Tibial artery (tissue), 4 donors: ENCODE measurements around the gene SLC13A3.

Experiments
- DNase-seq, 2 donors: peaks; one replicate each; pipeline ENCODE4 v3.0.0-alpha.2; 2019
- H3K27ac ChIP-seq, 2 donors: fragments of 200-600 bp; sonication (generic) in 1 of 2; 1 replicate in 1 of 2; 2 replicates in 1 of 2; pipeline ENCODE4 v1.5.1; 2018 to 2019; ENCODE audit warnings: mild to moderate bottlenecking in 1 of 2
- H3K27me3 ChIP-seq, 2 donors: fragments of 200-600 bp; sonication (generic) in 1 of 2; one replicate each; pipeline versions ENCODE4 v1.5.1 to v1.6.0; 2016 to 2019
- H3K36me3 ChIP-seq, 3 donors: fragments of 200-600 bp; sonication (generic) in 2 of 3; one replicate each; pipeline ENCODE4 v1.5.1; 2016 to 2019; ENCODE audit warnings: mild to moderate bottlenecking in 2 of 3
- H3K4me1 ChIP-seq, 4 donors: fragments of 200-600 bp; sonication (generic) in 2 of 4; 1 replicate in 3 of 4; 2 replicates in 1 of 4; pipeline ENCODE4 v1.5.1; 2016 to 2019
- H3K4me3 ChIP-seq, 2 donors: fragments of 200-600 bp; sonication (generic) in 1 of 2; 1 replicate in 1 of 2; 2 replicates in 1 of 2; pipeline ENCODE4 v1.5.1; 2018 to 2019; ENCODE audit warnings: mild to moderate bottlenecking in 2 of 2
- H3K9me3 ChIP-seq, 3 donors: fragments of 200-600 bp; sonication (generic) in 1 of 3; one replicate each; pipeline ENCODE4 v1.5.1; 2016 to 2019
- intact Hi-C: fragments of 100-400 bp; cut with DNase I; formaldehyde crosslinking; loops from one replicate; pipeline ENCODE4 v1.15.0; 2023; ENCODE audit warnings: low total_unique reads
- TF ChIP-seq, protein P1 (sequence below), 2 experiments: fragments of 200-600 bp in 1 of 2; fragments of 450-650 bp in 1 of 2; IDR thresholded peaks; one replicate each; pipeline ENCODE4 v1.5.1; 2017 to 2019; ENCODE audit warnings: antibody characterized with exemption in 2 of 2, mild to moderate bottlenecking in 1 of 2, moderate library complexity in 1 of 2

Gene SLC13A3

DNA sequence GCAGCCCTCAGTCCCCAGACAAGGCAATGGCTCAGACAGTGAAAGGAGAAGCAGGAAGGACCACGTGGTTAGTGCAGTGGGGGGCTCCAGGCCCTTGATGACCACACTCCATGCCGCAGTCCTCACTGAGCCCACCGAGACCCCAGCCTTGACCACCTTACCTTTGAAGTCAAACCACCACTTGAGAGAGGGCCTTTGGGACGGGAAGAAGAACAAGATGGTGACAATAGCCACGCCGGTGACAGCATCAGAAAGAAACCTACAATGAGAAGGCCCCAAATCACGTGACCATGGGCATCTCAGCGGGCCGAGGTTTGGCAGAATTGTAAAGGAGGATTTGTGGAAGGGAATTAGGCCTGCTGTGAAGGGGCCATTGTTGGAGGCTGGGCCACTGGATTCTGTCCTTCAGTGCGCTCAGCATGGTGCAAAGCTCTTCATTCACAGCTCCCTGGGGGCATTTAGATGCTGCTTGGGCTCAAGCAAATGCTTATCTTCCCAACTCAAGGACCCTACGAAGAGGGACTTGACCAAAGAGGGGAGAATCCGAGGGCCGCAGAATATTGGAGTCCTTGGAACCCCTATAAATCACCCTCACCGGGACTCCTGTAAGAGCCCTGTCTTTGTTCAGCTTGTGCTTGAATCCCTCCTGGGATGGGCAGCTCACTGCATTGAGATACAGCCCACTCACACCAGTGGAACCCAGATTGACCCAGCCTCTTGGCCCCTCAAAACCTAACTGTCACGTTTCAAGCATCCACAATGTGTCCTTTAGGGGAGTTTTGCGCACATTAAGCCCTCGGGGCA is 67.6 kb downstream of the SLC13A3 start:
- TF ChIP-seq, protein P1, sequence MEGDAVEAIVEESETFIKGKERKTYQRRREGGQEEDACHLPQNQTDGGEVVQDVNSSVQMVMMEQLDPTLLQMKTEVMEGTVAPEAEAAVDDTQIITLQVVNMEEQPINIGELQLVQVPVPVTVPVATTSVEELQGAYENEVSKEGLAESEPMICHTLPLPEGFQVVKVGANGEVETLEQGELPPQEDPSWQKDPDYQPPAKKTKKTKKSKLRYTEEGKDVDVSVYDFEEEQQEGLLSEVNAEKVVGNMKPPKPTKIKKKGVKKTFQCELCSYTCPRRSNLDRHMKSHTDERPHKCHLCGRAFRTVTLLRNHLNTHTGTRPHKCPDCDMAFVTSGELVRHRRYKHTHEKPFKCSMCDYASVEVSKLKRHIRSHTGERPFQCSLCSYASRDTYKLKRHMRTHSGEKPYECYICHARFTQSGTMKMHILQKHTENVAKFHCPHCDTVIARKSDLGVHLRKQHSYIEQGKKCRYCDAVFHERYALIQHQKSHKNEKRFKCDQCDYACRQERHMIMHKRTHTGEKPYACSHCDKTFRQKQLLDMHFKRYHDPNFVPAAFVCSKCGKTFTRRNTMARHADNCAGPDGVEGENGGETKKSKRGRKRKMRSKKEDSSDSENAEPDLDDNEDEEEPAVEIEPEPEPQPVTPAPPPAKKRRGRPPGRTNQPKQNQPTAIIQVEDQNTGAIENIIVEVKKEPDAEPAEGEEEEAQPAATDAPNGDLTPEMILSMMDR (IDR thresholded peaks at IDR 0.05), result no peak
- Histone ChIP-seq H3K4me1 (no peaks in the 10 kb centered on the region), H3K27ac (no peak overlapping the region), H3K27me3 (no peaks in the 10 kb centered on the region), H3K9me3 (no peaks in the 10 kb centered on the region), H3K4me3 (no peak overlapping the region), H3K36me3 (no peaks in the 10 kb centered on the region)
- intact Hi-C loops, result no loop called here
- no peak for DNase-seq

DNA sequence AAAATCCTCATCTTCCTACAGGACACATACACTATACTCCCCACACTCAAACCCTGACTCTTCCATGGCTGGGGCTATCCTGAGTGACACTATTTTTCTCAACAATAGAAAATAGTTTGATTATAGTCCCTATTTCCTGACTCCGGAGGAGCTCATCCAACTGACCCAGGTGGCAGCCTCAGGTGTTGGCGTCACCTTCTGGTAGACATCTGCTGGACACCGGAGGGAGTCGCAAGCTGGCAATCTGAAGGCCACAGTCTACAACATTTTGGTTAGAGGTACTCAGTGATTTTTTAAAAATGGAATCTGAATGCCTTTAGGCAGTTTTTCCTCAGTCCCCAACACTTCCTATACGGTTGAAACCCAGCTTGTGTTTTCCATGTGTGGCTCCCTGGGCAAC is 68.6 kb downstream of the SLC13A3 start:
- no peaks in the 10 kb centered on the region for H3K27me3 ChIP-seq
- H3K4me1 ChIP-seq, result no peaks in the 10 kb centered on the region
- intact Hi-C loops, result no loop called here
- no peak for DNase-seq
- TF ChIP-seq, protein P1 (IDR thresholded peaks at IDR 0.05), result no peak
- no peak overlapping the region for H3K27ac ChIP-seq
- no peaks in the 10 kb centered on the region for H3K9me3 ChIP-seq
- H3K4me3 ChIP-seq, result no peak overlapping the region
- H3K36me3 ChIP-seq, result no peaks in the 10 kb centered on the region

DNA sequence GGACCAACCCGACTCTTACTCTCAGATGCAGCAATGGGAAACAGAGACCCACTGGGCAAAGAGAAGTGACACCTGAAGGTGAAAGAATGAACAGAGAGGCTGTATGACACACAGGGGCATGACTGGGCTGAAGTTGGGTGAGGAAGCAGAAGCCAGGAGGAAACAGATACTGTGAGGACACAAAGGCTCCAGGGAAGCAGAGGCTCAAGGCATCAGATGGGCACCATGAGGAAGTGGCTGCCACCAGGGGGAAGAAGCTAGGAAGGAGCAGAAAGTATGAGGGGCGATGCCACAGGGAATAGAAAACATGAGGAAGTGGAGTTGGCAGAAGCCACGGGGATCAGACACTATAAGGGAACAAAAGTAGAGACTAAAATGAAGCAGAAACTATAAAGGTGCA is 69.9 kb downstream of the SLC13A3 start:
- no peak overlapping the region for H3K27ac ChIP-seq
- H3K36me3 ChIP-seq, result no peaks in the 10 kb centered on the region
- no peaks in the 10 kb centered on the region for H3K4me1 ChIP-seq
- TF ChIP-seq, protein P1 (IDR thresholded peaks at IDR 0.05), result no peak
- DNase-seq, result no peak
- H3K9me3 ChIP-seq, result no peaks in the 10 kb centered on the region
- H3K4me3 ChIP-seq, result no peak overlapping the region
- intact Hi-C loops, result no loop called here
- no peaks in the 10 kb centered on the region for H3K27me3 ChIP-seq

DNA sequence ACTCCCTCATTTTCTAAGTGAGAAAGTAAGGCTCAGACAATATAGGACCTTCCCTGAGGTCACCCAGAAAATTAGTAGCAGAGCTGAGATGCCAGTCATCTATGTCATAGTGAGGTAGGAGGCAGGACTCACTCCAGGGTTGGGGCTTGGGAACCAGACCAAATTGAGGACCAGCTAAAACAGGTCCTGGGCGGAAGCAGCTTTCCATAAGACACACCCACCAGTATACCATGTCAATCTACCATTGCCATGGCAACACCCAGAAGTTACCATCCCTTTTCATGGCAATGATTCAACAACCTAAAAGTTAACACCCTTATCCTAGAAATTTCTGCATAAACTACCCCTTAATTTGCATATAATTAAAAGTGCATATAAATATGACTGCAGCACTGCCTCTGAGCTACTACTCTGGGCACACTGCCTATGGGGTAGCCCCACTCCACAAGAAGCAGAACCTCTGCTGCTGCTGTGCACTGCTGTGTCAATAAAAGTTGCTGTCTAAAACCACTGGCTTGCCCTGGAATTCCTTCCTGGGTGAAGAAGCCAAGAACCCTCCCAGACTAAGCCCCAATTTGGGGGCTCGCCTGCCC is 70.5 kb downstream of the SLC13A3 start:
- Histone ChIP-seq H3K27me3 (no peaks in the 10 kb centered on the region), H3K4me3 (no peak overlapping the region), H3K9me3 (no peaks in the 10 kb centered on the region), H3K36me3 (no peaks in the 10 kb centered on the region), H3K27ac (no peak overlapping the region), H3K4me1 (no peaks in the 10 kb centered on the region)
- DNase-seq, result no peak
- intact Hi-C loops, result no loop called here
- TF ChIP-seq, protein P1 (IDR thresholded peaks at IDR 0.05), result no peak

DNA sequence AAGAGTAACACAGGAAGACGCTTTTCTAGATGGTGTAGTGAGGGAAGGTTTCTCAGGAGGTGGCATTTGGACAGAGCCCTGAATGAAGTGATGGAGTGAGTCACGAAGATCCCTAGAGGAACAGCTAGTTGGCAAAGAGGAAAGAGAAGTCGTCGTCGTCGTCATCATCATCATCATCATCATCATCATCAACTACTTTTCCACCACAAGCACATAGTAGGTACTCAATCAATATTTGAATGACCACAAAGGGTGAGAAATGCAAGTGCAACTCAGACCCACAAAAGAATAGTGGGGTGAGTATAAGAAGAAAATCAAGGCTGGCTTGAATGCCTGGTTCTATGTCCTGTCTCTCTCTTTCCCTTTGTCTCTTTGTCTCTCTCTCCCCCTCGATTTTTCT is 72.5 kb downstream of the SLC13A3 start:
- DNase-seq, result no peak
- Histone ChIP-seq H3K4me1 (no peaks in the 10 kb centered on the region), H3K36me3 (no peaks in the 10 kb centered on the region), H3K27me3 (no peaks in the 10 kb centered on the region), H3K9me3 (no peaks in the 10 kb centered on the region), H3K4me3 (no peak overlapping the region), H3K27ac (no peak overlapping the region)
- TF ChIP-seq, protein P1 (IDR thresholded peaks at IDR 0.05), result no peak
- intact Hi-C loops, result no loop called here
